Heart left ventricle (tissue), 16 donors: ENCODE measurements around the gene PLPPR2. TPM values are rescaled to one million over a fixed set of nuclear protein-coding genes. Genes with fewer than 3 reads are reported as not detected.

Experiments used
- ATAC-seq, 4 donors: fragments of 200-7000 bp; cut with Tn5 transposase; one replicate each; pipeline ENCODE4 v1.9.1; 2020 to 2022; ENCODE audit warnings: moderate library complexity in 4 of 4, mild to moderate bottlenecking in 3 of 4, moderate number of reproducible peaks in 1 of 4
- DNase-seq, 5 donors: peaks; one replicate each; pipeline ENCODE4 v3.0.0-alpha.2; 2020
- H3K27ac ChIP-seq, 12 donors: fragments of 200-600 bp; sonication (generic) in 4 of 12; one replicate each; pipeline versions ENCODE4 v1.5.0 to v1.8.0; 2016 to 2022; ENCODE audit warnings: mild to moderate bottlenecking in 2 of 12
- H3K27me3 ChIP-seq, 9 donors: fragments of 200-600 bp; sonication (generic) in 2 of 9; one replicate each; pipeline versions ENCODE4 v1.5.1 to v1.8.0; 2016 to 2022; ENCODE audit warnings: mild to moderate bottlenecking in 3 of 9
- H3K36me3 ChIP-seq, 9 donors: fragments of 200-600 bp; sonication (generic) in 2 of 9; one replicate each; pipeline versions ENCODE4 v1.5.0 to v1.8.0; 2018 to 2022; ENCODE audit warnings: mild to moderate bottlenecking in 2 of 9
- H3K4me1 ChIP-seq, 12 donors: fragments of 200-600 bp; sonication (generic) in 4 of 12; one replicate each; pipeline versions ENCODE4 v1.5.0 to v1.8.0; 2016 to 2022; ENCODE audit warnings: mild to moderate bottlenecking in 3 of 12
- H3K4me3 ChIP-seq, 12 donors: fragments of 200-600 bp; sonication (generic) in 4 of 12; one replicate each; pipeline versions ENCODE4 v1.5.0 to v1.8.0; 2017 to 2022; ENCODE audit warnings: mild to moderate bottlenecking in 9 of 12, moderate library complexity in 4 of 12
- H3K9me3 ChIP-seq, 12 donors: fragments of 200-600 bp; sonication (generic) in 4 of 12; one replicate each; pipeline versions ENCODE4 v1.5.0 to v1.8.0; 2016 to 2022; ENCODE audit warnings: mild to moderate bottlenecking in 1 of 12
- POLR2A ChIP-seq, 2 donors: fragments of 450-650 bp; IDR thresholded peaks; one replicate each; pipeline ENCODE4 v1.6.1; 2017; ENCODE audit warnings: antibody characterized with exemption in 2 of 2, mild to moderate bottlenecking in 2 of 2, moderate library complexity in 2 of 2
- WGBS, 4 donors: extraction: QIAGEN DNeasy Blood & Tissue Kit in 2 of 4; methylation state at CpG; one replicate each; pipeline versions ENCODE4 v1.1.5 to v1.1.7; 2013 to 2018; 5-methylcytosine and 5-hydroxymethylcytosine counted together
- intact Hi-C, 10 donors: fragments of 100-400 bp; cut with DNase I; formaldehyde crosslinking; loops; one replicate each; pipeline versions ENCODE4 v1.11.1 to v1.14.2; 2022
- polyA plus RNA-seq, 2 donors: library from polyadenylated mRNA; stranded (reverse); fragments of 200-250 nt; gene quantifications; one replicate each; pipeline ENCODE4 v1.2.3, GENCODE V29; 2013
- total RNA-seq, 9 donors: library from RNA; depleted of rRNA in 2 of 9; stranded (reverse); fragments of >200 nt in 2 of 9; fragmentation: NEBNext Ultra II Directional in 3 of 9; extraction: Animal tissue kit (Norgen Biotek cat#: 25700) in 3 of 9; gene quantifications; one replicate each; pipeline versions ENCODE4 v1.1.0 to v1.2.4, GENCODE V29; 2016 to 2023
- TF ChIP-seq, protein P1 (sequence below), 12 donors: fragments of 200-600 bp; sonication (generic) in 4 of 12; IDR thresholded peaks; one replicate each; pipeline versions ENCODE4 v1.5.0 to v1.8.0; 2018 to 2022; ENCODE audit warnings: antibody characterized with exemption in 12 of 12, mild to moderate bottlenecking in 5 of 12
- donor health status: ischemic (EF 13 %, LVEDD 7.1; RV severe dilation, severe dysfunction).
- donor health status: healthy with polysubstance abuse.
- donor health status: DM: no; HTN: yes; CAD: no.
- donor health status: DM: no; HTN: no; CAD: no.
- donor health status: ischemic (EF 25% LVEDD 6.9; RV normal size, moderate dysfunction).
- donor health status: ischemic (EF 25% LVEDD 5.7; RV mildly dilated, moderate dysfunction).
- donor health status: healthy.
- donor health status: DM: yes; HTN: yes; CAD: no.
- donor health status: ischemic (EF 35%, LVEDD 5.7; RV mildly dilated, moderate dysfunction).
- donor health status: nonischemic (EF 11% LVEDD 7.7; RV severe dilation, severe dysfunction).
- donor health status: DM: yes; HTN: yes; CAD: no.
- donor health status: PGD.
- donor health status: ischemic (EF 29% LVEDD 5.4; RV normal size, mild dysfunction).
- donor health status: nonischemic (EF 23%, LVEDD 6.1; RV moderate dilation, normal function).

Gene PLPPR2
- total and polyA plus RNA-seq, 11 donors, result 4.5 to 24.8 (median 11.2) TPM

DNA sequence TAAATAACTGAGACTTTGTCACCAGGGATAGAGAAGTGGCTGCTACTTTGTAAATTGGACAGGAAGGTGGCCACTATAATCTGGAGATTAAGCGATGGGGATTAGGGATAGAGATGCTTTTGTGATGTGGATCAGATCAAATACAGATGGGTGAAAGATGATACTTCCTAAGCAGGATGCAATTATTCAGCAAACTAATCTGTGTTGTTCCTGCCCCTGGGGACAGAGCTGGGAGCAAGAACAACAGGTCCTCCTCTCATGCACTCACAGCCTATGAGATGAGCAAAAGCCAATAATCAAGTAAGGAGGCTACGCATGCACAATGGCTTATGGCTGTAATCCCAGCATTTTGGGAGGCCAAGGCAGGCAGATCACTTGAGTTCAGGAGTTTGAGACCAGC, 59.3 kb downstream of the PLPPR2 start:
- Histone ChIP-seq H3K27me3 (peaks cover 0 to 39% (median 22%) of the 10 kb centered on the region in 9 donors), H3K27ac (no peak overlapping the region), H3K4me3 (no peak overlapping the region), H3K36me3 (peaks cover 0 to 5% (median 0%) of the 10 kb centered on the region in 9 donors), H3K4me1 (peaks cover 0 to 14% (median 4%) of the 10 kb centered on the region in 12 donors), H3K9me3 (no peaks in the 10 kb centered on the region)
- intact Hi-C loops, result no loop called here
- no peak for DNase-seq
- TF ChIP-seq POLR2A (IDR thresholded peaks at IDR 0.05), result no peak
- TF ChIP-seq, protein P1, sequence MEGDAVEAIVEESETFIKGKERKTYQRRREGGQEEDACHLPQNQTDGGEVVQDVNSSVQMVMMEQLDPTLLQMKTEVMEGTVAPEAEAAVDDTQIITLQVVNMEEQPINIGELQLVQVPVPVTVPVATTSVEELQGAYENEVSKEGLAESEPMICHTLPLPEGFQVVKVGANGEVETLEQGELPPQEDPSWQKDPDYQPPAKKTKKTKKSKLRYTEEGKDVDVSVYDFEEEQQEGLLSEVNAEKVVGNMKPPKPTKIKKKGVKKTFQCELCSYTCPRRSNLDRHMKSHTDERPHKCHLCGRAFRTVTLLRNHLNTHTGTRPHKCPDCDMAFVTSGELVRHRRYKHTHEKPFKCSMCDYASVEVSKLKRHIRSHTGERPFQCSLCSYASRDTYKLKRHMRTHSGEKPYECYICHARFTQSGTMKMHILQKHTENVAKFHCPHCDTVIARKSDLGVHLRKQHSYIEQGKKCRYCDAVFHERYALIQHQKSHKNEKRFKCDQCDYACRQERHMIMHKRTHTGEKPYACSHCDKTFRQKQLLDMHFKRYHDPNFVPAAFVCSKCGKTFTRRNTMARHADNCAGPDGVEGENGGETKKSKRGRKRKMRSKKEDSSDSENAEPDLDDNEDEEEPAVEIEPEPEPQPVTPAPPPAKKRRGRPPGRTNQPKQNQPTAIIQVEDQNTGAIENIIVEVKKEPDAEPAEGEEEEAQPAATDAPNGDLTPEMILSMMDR (IDR thresholded peaks at IDR 0.05), result no peak
- WGBS, 4 donors, result 82 to 89% (median 85%) methylated on average over 2 of the region's 2 CpGs
- no peak for ATAC-seq

Other genes with a start within 250 kb of the PLPPR2 start
- 10 to 100 TPM in 1 of 9 donors, 1 to 10 TPM in 8; 1.7 to 10.7 (median 5.2) TPM for gene SPC24, start 199.7 kb upstream of the PLPPR2 start, total RNA-seq
- 1 to 10 TPM; 1.4 to 3.0 TPM for gene SPC24, start 199.7 kb upstream of the PLPPR2 start, polyA plus RNA-seq
- 1,000 to 10,000 TPM in 1 of 9 donors, 100 to 1,000 TPM in 8; 232 to 1,831 (median 296) TPM for gene KANK2, start 157.9 kb upstream of the PLPPR2 start, total RNA-seq
- 100 to 1,000 TPM; 275 to 281 TPM for gene KANK2, start 157.9 kb upstream of the PLPPR2 start, polyA plus RNA-seq
- gene ANGPTL8, start 115.8 kb upstream of the PLPPR2 start, total RNA-seq, result 1 to 10 TPM in 1 of 9 donors, not detected in 8; 6.3 TPM
- gene ANGPTL8, start 115.8 kb upstream of the PLPPR2 start, polyA plus RNA-seq, result 10 to 100 TPM in 1 of 2 donors, under 1 TPM in 1; 0.61 to 10.2 TPM
- 10 to 100 TPM; 21.6 to 57.8 (median 39.5) TPM for gene DOCK6, start 92.9 kb upstream of the PLPPR2 start, total RNA-seq
- gene DOCK6, start 92.9 kb upstream of the PLPPR2 start, polyA plus RNA-seq, result 10 to 100 TPM; 25.6 to 36.0 TPM
- not detected for gene TSPAN16, start 59.3 kb upstream of the PLPPR2 start, total RNA-seq
- gene TSPAN16, start 59.3 kb upstream of the PLPPR2 start, polyA plus RNA-seq, result not detected
- gene RAB3D, start 15.8 kb upstream of the PLPPR2 start, total RNA-seq, result 10 to 100 TPM in 3 of 9 donors, 1 to 10 TPM in 6; 5.4 to 15.1 (median 7.4) TPM
- gene RAB3D, start 15.8 kb upstream of the PLPPR2 start, polyA plus RNA-seq, result 1 to 10 TPM; 2.5 to 3.9 TPM
- gene TMEM205, start 9.2 kb upstream of the PLPPR2 start, total RNA-seq, result 100 to 1,000 TPM in 3 of 9 donors, 10 to 100 TPM in 6; 68.3 to 372 (median 83.9) TPM
- 100 to 1,000 TPM; 106 to 151 TPM for gene TMEM205, start 9.2 kb upstream of the PLPPR2 start, polyA plus RNA-seq
- 10 to 100 TPM; 13.6 to 26.2 (median 21.9) TPM for gene CCDC159, start 8.9 kb upstream of the PLPPR2 start, total RNA-seq
- 10 to 100 TPM; 11.5 to 34.9 TPM for gene CCDC159, start 8.9 kb upstream of the PLPPR2 start, polyA plus RNA-seq
- gene SWSAP1, start 19.2 kb downstream of the PLPPR2 start, total RNA-seq, result 1 to 10 TPM in 7 of 9 donors, under 1 TPM in 2; 0.67 to 1.9 (median 1.5) TPM
- gene SWSAP1, start 19.2 kb downstream of the PLPPR2 start, polyA plus RNA-seq, result 1 to 10 TPM; 1.9 to 2.1 TPM
- gene EPOR, start 28.9 kb downstream of the PLPPR2 start, total RNA-seq, result 1 to 10 TPM; 4.6 to 7.8 (median 5.7) TPM
- 1 to 10 TPM; 6.1 TPM for gene EPOR, start 28.9 kb downstream of the PLPPR2 start, polyA plus RNA-seq
- gene RGL3, start 63.9 kb downstream of the PLPPR2 start, total RNA-seq, result 1 to 10 TPM; 2.1 to 5.0 (median 4.0) TPM
- gene RGL3, start 63.9 kb downstream of the PLPPR2 start, polyA plus RNA-seq, result 10 to 100 TPM in 1 of 2 donors, 1 to 10 TPM in 1; 2.2 to 11.3 TPM
- gene ODAD3, start 79.7 kb downstream of the PLPPR2 start, total RNA-seq, result under 1 TPM in 7 of 9 donors, not detected in 2; 0.18 to 0.69 (median 0.31) TPM
- gene ODAD3, start 79.7 kb downstream of the PLPPR2 start, polyA plus RNA-seq, result under 1 TPM; 0.37 to 0.84 TPM
- gene PRKCSH, start 80.2 kb downstream of the PLPPR2 start, total RNA-seq, result 100 to 1,000 TPM in 6 of 9 donors, 10 to 100 TPM in 3; 69.3 to 210 (median 120) TPM
- gene PRKCSH, start 80.2 kb downstream of the PLPPR2 start, polyA plus RNA-seq, result 100 to 1,000 TPM in 1 of 2 donors, 10 to 100 TPM in 1; 71.2 to 107 TPM
- gene ELAVL3, start 125.6 kb downstream of the PLPPR2 start, total RNA-seq, result under 1 TPM in 8 of 9 donors, not detected in 1; 0.08 to 0.75 (median 0.27) TPM
- gene ELAVL3, start 125.6 kb downstream of the PLPPR2 start, polyA plus RNA-seq, result under 1 TPM; 0.03 to 0.11 TPM
- gene ZNF653, start 150.4 kb downstream of the PLPPR2 start, total RNA-seq, result 1 to 10 TPM; 2.4 to 5.5 (median 3.8) TPM
- gene ZNF653, start 150.4 kb downstream of the PLPPR2 start, polyA plus RNA-seq, result 1 to 10 TPM; 4.0 to 8.9 TPM
- gene ECSIT, start 173.7 kb downstream of the PLPPR2 start, total RNA-seq, result 100 to 1,000 TPM in 8 of 9 donors, 10 to 100 TPM in 1; 69.7 to 207 (median 131) TPM
- gene ECSIT, start 173.7 kb downstream of the PLPPR2 start, polyA plus RNA-seq, result 100 to 1,000 TPM; 157 to 242 TPM
- 100 to 1,000 TPM in 6 of 9 donors, 10 to 100 TPM in 3; 68.6 to 979 (median 145) TPM for gene CNN1, start 183.4 kb downstream of the PLPPR2 start, total RNA-seq
- 100 to 1,000 TPM; 306 to 426 TPM for gene CNN1, start 183.4 kb downstream of the PLPPR2 start, polyA plus RNA-seq
- gene ELOF1, start 203.8 kb downstream of the PLPPR2 start, total RNA-seq, result 10 to 100 TPM; 25.0 to 41.5 (median 27.7) TPM
- gene ELOF1, start 203.8 kb downstream of the PLPPR2 start, polyA plus RNA-seq, result 10 to 100 TPM; 47.5 to 70.3 TPM
- 10 to 100 TPM in 2 of 9 donors, 1 to 10 TPM in 6, under 1 TPM in 1; 0.56 to 54.1 (median 3.3) TPM for gene ACP5, start 222.2 kb downstream of the PLPPR2 start, total RNA-seq
- gene ACP5, start 222.2 kb downstream of the PLPPR2 start, polyA plus RNA-seq, result 1 to 10 TPM; 1.6 to 1.9 TPM
- gene ZNF627, start 242.1 kb downstream of the PLPPR2 start, total RNA-seq, result 1 to 10 TPM; 3.5 to 9.2 (median 6.0) TPM
- gene ZNF627, start 242.1 kb downstream of the PLPPR2 start, polyA plus RNA-seq, result 1 to 10 TPM; 2.5 to 4.6 TPM